GM12878 (cell line): ENCODE results near the gene ADM2. TPM values are rescaled to one million over a fixed set of nuclear protein-coding genes. Genes with fewer than 3 reads are reported as not detected.

Experiments
- ATAC-seq: fragments of 200-7000 bp; cut with Tn5 transposase; 3 replicates; pipeline ENCODE4 v1.9.1; 2020; ENCODE audit warnings: mild to moderate bottlenecking, moderate library complexity
- BruUV-seq: library from RNA; stranded (reverse); fragments of 400-500 nt; replicated peaks from 2 replicates; lab custom pipeline; 2021; lab: Mats Ljungman, UMichigan
- CTCF ChIA-PET: fragments of 300-600 bp; sonication (Branson Sonifier 250); formaldehyde crosslinking; extraction: SDS; loops from one replicate; lab custom pipeline; 2021; ENCODE audit warnings: inconsistent platforms; lab: Yijun Ruan, JAX
- POLR2A ChIA-PET: fragments of 350-600 bp; formaldehyde crosslinking; extraction: SDS; loops from one replicate; lab custom pipeline; 2021; ENCODE audit warnings: inconsistent platforms; lab: Charles Lee
- RAD21 ChIA-PET: fragments of 300-600 bp; sonication (Branson Sonifier 250); formaldehyde crosslinking; loops from one replicate; lab custom pipeline; 2023; ENCODE audit warnings: antibody characterized with exemption; ENCODE audit not compliant: unreplicated experiment; lab: Charles Lee
- SMC1A ChIA-PET: fragments of 300-600 bp; sonication (Branson Sonifier 250); formaldehyde crosslinking; loops from one replicate; lab custom pipeline; 2023; ENCODE audit not compliant: unreplicated experiment, uncharacterized antibody; lab: Charles Lee
- DNase-seq: peaks from one replicate; pipeline ENCODE4 v3.0.0-alpha.2; 2011; ENCODE audit warnings: low read depth, low spot score
- FAIRE-seq: peaks from 3 replicates; lab custom pipeline; 2011; peaks lifted over from hg19 to GRCh38; lab: Jason Lieb, UNC
- H2AFZ ChIP-seq: 2 replicates; pipeline ENCODE4 v1.6.0; 2011; ENCODE audit warnings: low read depth, low read length, control low read depth; ENCODE audit not compliant: control insufficient read depth
- H3K27ac ChIP-seq: 2 replicates; pipeline ENCODE4 v1.5.1; 2011; ENCODE audit warnings: control low read depth; ENCODE audit not compliant: control insufficient read depth, insufficient read depth
- H3K27me3 ChIP-seq, 2 experiments: replicated peaks in 1 of 2; 2 replicates each; pipeline versions ENCODE4 v1.6.0 to v1.6.1; 2011; ENCODE audit warnings: low read length in 1 of 2; ENCODE audit not compliant: control insufficient read depth in 2 of 2, insufficient read depth in 2 of 2
- H3K36me3 ChIP-seq, 2 experiments: 2 replicates each; pipeline ENCODE4 v1.5.1; 2011; ENCODE audit warnings: low read length in 1 of 2; ENCODE audit not compliant: control insufficient read depth in 2 of 2, insufficient read depth in 2 of 2
- H3K4me1 ChIP-seq: 2 replicates; pipeline ENCODE4 v1.6.1; 2011; ENCODE audit warnings: mild to moderate bottlenecking, low read length, moderate library complexity, mixed read lengths; ENCODE audit not compliant: control insufficient read depth, insufficient read depth
- H3K4me2 ChIP-seq: 2 replicates; pipeline ENCODE4 v1.6.0; 2011; ENCODE audit warnings: control low read depth; ENCODE audit not compliant: control insufficient read depth, insufficient read depth
- H3K4me3 ChIP-seq: fragments of 200-600 bp; sonication (generic); 2 replicates; pipeline ENCODE4 v1.5.1; 2016
- H3K79me2 ChIP-seq: 2 replicates; pipeline ENCODE4 v1.6.0; 2011; ENCODE audit warnings: low read length; ENCODE audit not compliant: control insufficient read depth, insufficient read depth
- H3K9ac ChIP-seq: 2 replicates; pipeline ENCODE4 v1.8.0; 2011; ENCODE audit warnings: low read length, control low read depth, mixed read lengths; ENCODE audit not compliant: control insufficient read depth, insufficient read depth
- H3K9me3 ChIP-seq: replicated peaks from 3 replicates; pipeline ENCODE4 v1.5.1; 2011; ENCODE audit warnings: mild to moderate bottlenecking, low read length; ENCODE audit not compliant: control insufficient read depth, insufficient read depth
- H4K20me1 ChIP-seq: 2 replicates; pipeline ENCODE4 v1.6.0; 2011; ENCODE audit not compliant: control insufficient read depth, insufficient read depth
- CEBPZ ChIP-seq: fragments of 150-350 bp; IDR thresholded peaks from 2 replicates; pipeline ENCODE4 v1.6.1; 2016; ENCODE audit warnings: low read depth, low read length
- IKZF1 ChIP-seq: fragments of 450-650 bp; conservative IDR thresholded peaks from 2 replicates; pipeline ENCODE4 v1.6.1; 2017; ENCODE audit warnings: antibody characterized with exemption, mild to moderate bottlenecking
- SPI1 ChIP-seq: IDR thresholded peaks from 2 replicates; pipeline ENCODE4 v1.6.1; 2011; ENCODE audit warnings: low read depth, mild to moderate bottlenecking, low read length, moderate library complexity, borderline replicate concordance; ENCODE audit not compliant: insufficient read depth
- TCF3 ChIP-seq: IDR thresholded peaks from 2 replicates; pipeline ENCODE4 v1.6.1; 2012; ENCODE audit warnings: low read depth, mild to moderate bottlenecking, low read length, borderline replicate concordance; ENCODE audit not compliant: insufficient read depth
- WGBS: methylation state at CpG from one replicate; pipeline ENCODE4 v1.1.6; 2016; ENCODE audit warnings: low lambda C conversion rate; ENCODE audit not compliant: insufficient replicate concordance, insufficient coverage; ENCODE audit errors: missing lambda C conversion rate; 5-methylcytosine and 5-hydroxymethylcytosine counted together
- in situ Hi-C: fragments of 300-500 bp; cut with MboI; formaldehyde crosslinking; loops from 9 replicates; pipeline ENCODE4 v1.14.3; 2018; ENCODE audit warnings: mixed read lengths
- intact Hi-C: fragments of 100-400 bp; cut with micrococcal nuclease; formaldehyde crosslinking; loops from one replicate; pipeline ENCODE4 v1.14.2; 2022; ENCODE audit not compliant: unreplicated experiment
- polyA plus RNA-seq, 11 experiments: library from polyadenylated mRNA; depleted of rRNA in 4 of 11; unstranded in 6 of 11; stranded (reverse) in 5 of 11; fragments of >200 nt; fragmentation: Nextera tagmentation in 4 of 11; fragmentation: Illumina TruSeq in 1 of 11; extraction: Ambion mirVana in 4 of 11; extraction: Trizol in 1 of 11; gene quantifications; 1 replicate in 1 of 11; 2 replicates in 10 of 11; pipeline versions ENCODE4 v1.2.1 to v1.2.3, GENCODE V29; 2011 to 2016; ENCODE audit warnings: inconsistent platforms in 2 of 11, missing spikeins in 2 of 11, low read depth in 1 of 11
- total RNA-seq, 4 experiments: library from RNA; depleted of rRNA in 3 of 4; stranded (reverse); fragments of >200 nt in 3 of 4; fragmentation: Illumina TruSeq in 1 of 4; extraction: Trizol in 1 of 4; gene quantifications; 2 replicates each; pipeline versions ENCODE4 v1.2.1 to v1.2.3, GENCODE V29; 2013 to 2021
- TF ChIP-seq, protein P1 (sequence below): fragments of 450-650 bp; conservative IDR thresholded peaks from 2 replicates; pipeline ENCODE4 v1.6.1; 2017; ENCODE audit warnings: mild to moderate bottlenecking, moderate library complexity

Gene ADM2
- total and polyA plus RNA-seq, 10 of the 15 experiments (the other 5 are each of a cell fraction or from before 2014, with no cell fraction given), result 0.02 to 0.33 (median 0.12) TPM; not detected in 2

GRCh38 chr22:50489363-50490243, 8.3 kb downstream of the ADM2 start (continued):
- no peak for TF ChIP-seq CEBPZ
- TF ChIP-seq, all 136 proteins: peak for 0

- no peak overlapping the region for H3K4me3 ChIP-seq
- H3K9me3 ChIP-seq, result no peaks in the 10 kb centered on the region
- H3K36me3 ChIP-seq, result no peaks in the 10 kb centered on the region
- H4K20me1 ChIP-seq, result no peaks in the 10 kb centered on the region
- WGBS, result 29% methylated on average over 26 of the region's 27 CpGs
- ChIA-PET RAD21 (interaction anchor here (0.6 kb wide), 1 partner anchor 166 kb away, joined by 3 read pairs; no protein-coding TSS in a partner anchor), CTCF (interaction anchor here (0.8 kb wide), 1 partner anchor 72 kb away, joined by 3 read pairs; the partner anchor contains the start of gene SYCE3), SMC1A (no interaction called here)
- H3K4me1 ChIP-seq, result peaks cover 5% of the 10 kb centered on the region
- ATAC-seq (peak; percentile 38), DNase-seq (no peak)
- H3K9ac ChIP-seq, result no peak overlapping the region
- no peaks in the 10 kb centered on the region for H3K79me2 ChIP-seq
- no peak overlapping the region for H3K27ac ChIP-seq
- H3K4me2 ChIP-seq, result peak overlapping the region; percentile 4; the same call in 1 of the 2 replicates
- TF ChIP-seq, protein P1, sequence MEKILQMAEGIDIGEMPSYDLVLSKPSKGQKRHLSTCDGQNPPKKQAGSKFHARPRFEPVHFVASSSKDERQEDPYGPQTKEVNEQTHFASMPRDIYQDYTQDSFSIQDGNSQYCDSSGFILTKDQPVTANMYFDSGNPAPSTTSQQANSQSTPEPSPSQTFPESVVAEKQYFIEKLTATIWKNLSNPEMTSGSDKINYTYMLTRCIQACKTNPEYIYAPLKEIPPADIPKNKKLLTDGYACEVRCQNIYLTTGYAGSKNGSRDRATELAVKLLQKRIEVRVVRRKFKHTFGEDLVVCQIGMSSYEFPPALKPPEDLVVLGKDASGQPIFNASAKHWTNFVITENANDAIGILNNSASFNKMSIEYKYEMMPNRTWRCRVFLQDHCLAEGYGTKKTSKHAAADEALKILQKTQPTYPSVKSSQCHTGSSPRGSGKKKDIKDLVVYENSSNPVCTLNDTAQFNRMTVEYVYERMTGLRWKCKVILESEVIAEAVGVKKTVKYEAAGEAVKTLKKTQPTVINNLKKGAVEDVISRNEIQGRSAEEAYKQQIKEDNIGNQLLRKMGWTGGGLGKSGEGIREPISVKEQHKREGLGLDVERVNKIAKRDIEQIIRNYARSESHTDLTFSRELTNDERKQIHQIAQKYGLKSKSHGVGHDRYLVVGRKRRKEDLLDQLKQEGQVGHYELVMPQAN, result no peak
- TF ChIP-seq IKZF1, result peak; percentile 54; the same call in 1 of the 2 replicates
- TF ChIP-seq TCF3, result no peak
- TF ChIP-seq SPI1, result 0 out of 2 replicates have a peak, but pooled peaks have one; percentile 11
- TF ChIP-seq, all 136 proteins: peak for 2
- in situ Hi-C loops, result loop anchor here (10.0 kb wide), 1 partner anchor 236 kb away; the partner anchor contains the start of gene HDAC10
- BruUV-seq, result no TSS peak
- POLR2A ChIA-PET, result interaction anchor here (0.7 kb wide), 1 partner anchor 27 kb away, joined by 3 read pairs; no protein-coding TSS in a partner anchor
- no peaks in the 10 kb centered on the region for H3K27me3 ChIP-seq
- peak overlapping the region; percentile 33; the same call in 1 of the 2 replicates for H2AFZ ChIP-seq
- FAIRE-seq, result no peak
- intact Hi-C loops, result no loop called here
These were observed 9.4 kb downstream of the ADM2 start for GRCh38 chr22:50490531-50491308.
